CD8-positive, alpha-beta memory T cell (primary cell): ENCODE measurements around the gene PYGM. TPM values are rescaled to one million over a fixed set of nuclear protein-coding genes. Genes with fewer than 3 reads are reported as not detected.
"Not testable (repeated sequence)": the region's sequence is repeated elsewhere in the genome, so short reads cannot be mapped to it uniquely, and the experiment has no call there.

Experiments used
- CTCF ChIA-PET: fragments of 350-600 bp; sonication (Branson Sonifier 250); formaldehyde crosslinking; loops from one replicate; lab custom pipeline; 2021; ENCODE audit warnings: antibody characterized with exemption; lab: Charles Lee
- POLR2A ChIA-PET: fragments of 350-600 bp; sonication (Branson Sonifier 250); formaldehyde crosslinking; loops from one replicate; lab custom pipeline; 2021; ENCODE audit warnings: antibody characterized with exemption; lab: Charles Lee
- DNase-seq, 5 donors: peaks; one replicate each; pipeline versions ENCODE4 v3.0.0 to v3.0.0-alpha.2; 2020 to 2022; ENCODE audit warnings: mixed read lengths in 1 of 5
- H3K27ac ChIP-seq: one replicate; pipeline ENCODE4 v1.7.0; 2013; ENCODE audit warnings: low read depth, mild to moderate bottlenecking, low read length, moderate library complexity
- H3K27me3 ChIP-seq: 2 replicates; pipeline ENCODE4 v1.7.0; 2013; ENCODE audit warnings: low read length, mild to moderate bottlenecking; ENCODE audit not compliant: insufficient read depth, poor library complexity, severe bottlenecking
- H3K36me3 ChIP-seq: 2 replicates; pipeline ENCODE4 v1.7.0; 2013; ENCODE audit warnings: mild to moderate bottlenecking, low read length, moderate library complexity; ENCODE audit not compliant: insufficient read depth
- H3K4me1 ChIP-seq: 2 replicates; pipeline ENCODE4 v1.7.0; 2013; ENCODE audit warnings: mild to moderate bottlenecking, low read length, moderate library complexity; ENCODE audit not compliant: insufficient read depth
- H3K4me3 ChIP-seq: 2 replicates; pipeline ENCODE4 v1.7.0; 2013; ENCODE audit warnings: mild to moderate bottlenecking, low read length
- H3K9me3 ChIP-seq: 2 replicates; pipeline ENCODE4 v1.7.0; 2013; ENCODE audit warnings: mild to moderate bottlenecking, low read length
- H3K27ac Mint-ChIP-seq, 8 donors: one replicate each; pipeline ENCODE4 v1.8.0; 2020 to 2021; ENCODE audit warnings: mixed read lengths in 8 of 8, mild to moderate bottlenecking in 6 of 8, inconsistent platforms in 3 of 8, moderate library complexity in 3 of 8
- H3K27me3 Mint-ChIP-seq, 2 donors: one replicate each; pipeline ENCODE4 v1.8.0; 2020 to 2021; ENCODE audit warnings: mixed read lengths in 2 of 2, mild to moderate bottlenecking in 1 of 2, moderate library complexity in 1 of 2
- H3K36me3 Mint-ChIP-seq, 3 donors: one replicate each; pipeline ENCODE4 v1.8.0; 2020 to 2021; ENCODE audit warnings: mixed read lengths in 3 of 3, inconsistent platforms in 1 of 3, mild to moderate bottlenecking in 1 of 3
- H3K4me1 Mint-ChIP-seq, 3 donors: one replicate each; pipeline ENCODE4 v1.8.0; 2020 to 2021; ENCODE audit warnings: mixed read lengths in 3 of 3, inconsistent platforms in 1 of 3, mild to moderate bottlenecking in 1 of 3
- H3K4me3 Mint-ChIP-seq, 7 donors: one replicate each; pipeline ENCODE4 v1.8.0; 2020 to 2021; ENCODE audit warnings: mixed read lengths in 7 of 7, mild to moderate bottlenecking in 6 of 7, moderate library complexity in 4 of 7, inconsistent platforms in 2 of 7
- H3K9me3 Mint-ChIP-seq, 5 donors: one replicate each; pipeline ENCODE4 v1.8.0; 2020 to 2022; ENCODE audit warnings: mixed read lengths in 5 of 5, mild to moderate bottlenecking in 3 of 5, moderate library complexity in 2 of 5, inconsistent platforms in 1 of 5
- polyA plus RNA-seq: library from polyadenylated mRNA; unstranded; fragments of 300-500 nt; fragmentation: Illumina TruSeq; gene quantifications from one replicate; pipeline ENCODE4 v1.2.3, GENCODE V29; 2021
- total RNA-seq, 2 experiments: library from RNA; stranded (reverse); gene quantifications; one replicate each; pipeline ENCODE4 v1.2.3, GENCODE V29; 2021

PYGM gene
- total and polyA plus RNA-seq, 3 experiments from 2014 or later: 0.15 to 2.2 (median 2.2) TPM

- Histone ChIP-seq H3K27ac (no peak overlapping the region), H3K9me3 (no peaks in the 10 kb centered on the region), H3K27me3 (peaks cover 44% of the 10 kb centered on the region), H3K36me3 (no peaks in the 10 kb centered on the region), H3K4me1 (peaks cover 8% of the 10 kb centered on the region), H3K4me3 (no peak overlapping the region)
- no peak for DNase-seq
- Mint-ChIP-seq H3K27ac (peak overlapping the region in 3 of 8 donors; percentile 62 to 84 (median 65)), H3K27me3 (peaks cover 52 to 77% of the 10 kb centered on the region in 2 donors), H3K4me3 (peak overlapping the region in 2 of 7 donors; percentile 5 to 57), H3K36me3 (peaks cover 0 to 2% (median 0%) of the 10 kb centered on the region in 3 donors), H3K4me1 (peaks cover 5 to 24% (median 17%) of the 10 kb centered on the region in 3 donors), H3K9me3 (peaks cover 0 to 3% (median 0%) of the 10 kb centered on the region in 5 donors)
- ChIA-PET POLR2A (no interaction called here), CTCF (no interaction called here)
These were observed 48.4 kb downstream of the PYGM start for GRCh38 chr11:64711138-64711955.

- POLR2A ChIA-PET: no interaction called here
- peaks cover 5 to 24% (median 17%) of the 10 kb centered on the region in 3 donors for H3K4me1 Mint-ChIP-seq
- no peak for DNase-seq
- Histone ChIP-seq H3K4me3 (no peak overlapping the region), H3K4me1 (peaks cover 8% of the 10 kb centered on the region), H3K9me3 (no peaks in the 10 kb centered on the region), H3K27ac (no peak overlapping the region), H3K36me3 (no peaks in the 10 kb centered on the region), H3K27me3 (peaks cover 40% of the 10 kb centered on the region)
- H3K9me3 Mint-ChIP-seq: peaks cover 0 to 3% (median 0%) of the 10 kb centered on the region in 5 donors
- peak overlapping the region in 2 of 8 donors; percentile 26 to 65 for H3K27ac Mint-ChIP-seq
- peak overlapping the region in 3 of 7 donors; percentile 26 to 57 (median 49) for H3K4me3 Mint-ChIP-seq
- H3K36me3 Mint-ChIP-seq: peaks cover 0 to 2% (median 0%) of the 10 kb centered on the region in 3 donors
- H3K27me3 Mint-ChIP-seq: peaks cover 48 to 74% of the 10 kb centered on the region in 2 donors
- CTCF ChIA-PET: no interaction called here
These were observed 49.2 kb downstream of the PYGM start for GRCh38 chr11:64710418-64711137.

- Histone ChIP-seq H3K27me3 (peaks cover 8% of the 10 kb centered on the region), H3K27ac (no peak overlapping the region), H3K9me3 (no peaks in the 10 kb centered on the region), H3K36me3 (no peaks in the 10 kb centered on the region), H3K4me1 (no peaks in the 10 kb centered on the region), H3K4me3 (no peak overlapping the region)
- no peaks in the 10 kb centered on the region for H3K36me3 Mint-ChIP-seq
- no peaks in the 10 kb centered on the region for H3K9me3 Mint-ChIP-seq
- ChIA-PET CTCF (interaction anchor here (3.6 kb wide), 1 partner anchor 17 kb away, joined by 18 read pairs; no protein-coding TSS in a partner anchor), POLR2A (no interaction called here)
- H3K27me3 Mint-ChIP-seq: peaks cover 31 to 57% of the 10 kb centered on the region in 2 donors
- H3K27ac Mint-ChIP-seq: peak overlapping the region in 1 of 8 donors; percentile 5
- DNase-seq: no peak
- no peaks in the 10 kb centered on the region for H3K4me1 Mint-ChIP-seq
- no peak overlapping the region for H3K4me3 Mint-ChIP-seq
These were observed 54.3 kb downstream of the PYGM start for GRCh38 chr11:64705501-64705900.

- H3K27ac ChIP-seq: no peak overlapping the region
- Mint-ChIP-seq H3K27ac (no peak overlapping the region), H3K9me3 (no peaks in the 10 kb centered on the region)
These were observed 56.7 kb downstream of the PYGM start for GRCh38 chr11:64703048-64703447.

GRCh38 chr11:64701956-64702355, 57.8 kb downstream of the PYGM start:
- peaks cover 18 to 33% of the 10 kb centered on the region in 2 donors for H3K27me3 Mint-ChIP-seq
- POLR2A ChIA-PET, H3K36me3 ChIP-seq, DNase-seq, H3K36me3 Mint-ChIP-seq, H3K4me1 Mint-ChIP-seq, H3K9me3 ChIP-seq, H3K27me3 ChIP-seq, H3K27ac ChIP-seq, H3K4me3 ChIP-seq, H3K4me3 Mint-ChIP-seq, H3K27ac Mint-ChIP-seq, H3K9me3 Mint-ChIP-seq, CTCF ChIA-PET, H3K4me1 ChIP-seq: not testable (repeated sequence)

More at GRCh38 chr11:64703048-64703447, 56.7 kb downstream of the PYGM start:
- CTCF ChIA-PET: interaction anchor here (0.7 to 3.6 kb wide), 3 partner anchors 10 to 167 kb away, joined by 3 to 18 read pairs (median 4); no protein-coding TSS in a partner anchor
- no peaks in the 10 kb centered on the region for H3K36me3 Mint-ChIP-seq
- H3K4me3 ChIP-seq: no peak overlapping the region
- no peaks in the 10 kb centered on the region for H3K9me3 ChIP-seq
- no peak overlapping the region for H3K4me3 Mint-ChIP-seq
- H3K27me3 ChIP-seq: peaks cover 4% of the 10 kb centered on the region
- peaks cover 21 to 40% of the 10 kb centered on the region in 2 donors for H3K27me3 Mint-ChIP-seq
- no peaks in the 10 kb centered on the region for H3K36me3 ChIP-seq
- POLR2A ChIA-PET: no interaction called here
- DNase-seq: no peak
- no peaks in the 10 kb centered on the region for H3K4me1 ChIP-seq
- H3K4me1 Mint-ChIP-seq: no peaks in the 10 kb centered on the region

- Histone ChIP-seq H3K27ac (no peak overlapping the region), H3K36me3 (no peaks in the 10 kb centered on the region), H3K27me3 (peaks cover 16% of the 10 kb centered on the region), H3K4me1 (no peaks in the 10 kb centered on the region), H3K4me3 (no peak overlapping the region), H3K9me3 (no peaks in the 10 kb centered on the region)
- ChIA-PET POLR2A (no interaction called here), CTCF (interaction anchor here (4.0 kb wide), 1 partner anchor 10 kb away, joined by 28 read pairs; no protein-coding TSS in a partner anchor)
- Mint-ChIP-seq H3K36me3 (peaks cover 0 to 2% (median 0%) of the 10 kb centered on the region in 3 donors), H3K4me3 (no peak overlapping the region), H3K27me3 (peaks cover 19 to 46% of the 10 kb centered on the region in 2 donors), H3K4me1 (no peaks in the 10 kb centered on the region), H3K9me3 (no peaks in the 10 kb centered on the region), H3K27ac (no peak overlapping the region)
- DNase-seq: no peak
These were observed 61.3 kb downstream of the PYGM start for GRCh38 chr11:64698427-64698826.

GRCh38 chr11:64697663-64698375, 62.0 kb downstream of the PYGM start:
- peaks cover 0 to 2% (median 0%) of the 10 kb centered on the region in 3 donors for H3K36me3 Mint-ChIP-seq
- Histone ChIP-seq H3K9me3 (no peaks in the 10 kb centered on the region), H3K4me1 (no peaks in the 10 kb centered on the region), H3K27me3 (peaks cover 20% of the 10 kb centered on the region), H3K4me3 (no peak overlapping the region), H3K27ac (no peak overlapping the region), H3K36me3 (no peaks in the 10 kb centered on the region)
- no peak for DNase-seq
- no peak overlapping the region for H3K4me3 Mint-ChIP-seq
- CTCF ChIA-PET: interaction anchor here (4.0 kb wide), 1 partner anchor 9 kb away, joined by 28 read pairs; no protein-coding TSS in a partner anchor
- peaks cover 1 to 2% (median 2%) of the 10 kb centered on the region in 3 donors for H3K4me1 Mint-ChIP-seq
- H3K9me3 Mint-ChIP-seq: no peaks in the 10 kb centered on the region
- peaks cover 19 to 47% of the 10 kb centered on the region in 2 donors for H3K27me3 Mint-ChIP-seq
- H3K27ac Mint-ChIP-seq: no peak overlapping the region
- POLR2A ChIA-PET: no interaction called here
